ENCODE data around the gene ARL15. TPM values are rescaled to one million over a fixed set of nuclear protein-coding genes. Genes with fewer than 3 reads are reported as not detected.
"Not testable (repeated sequence)": the region's sequence is repeated elsewhere in the genome, so short reads cannot be mapped to it uniquely, and the experiment has no call there.

ARL15 gene
- total RNA-seq, 1 donor from 2014 or later = 20.5 TPM

DNA sequence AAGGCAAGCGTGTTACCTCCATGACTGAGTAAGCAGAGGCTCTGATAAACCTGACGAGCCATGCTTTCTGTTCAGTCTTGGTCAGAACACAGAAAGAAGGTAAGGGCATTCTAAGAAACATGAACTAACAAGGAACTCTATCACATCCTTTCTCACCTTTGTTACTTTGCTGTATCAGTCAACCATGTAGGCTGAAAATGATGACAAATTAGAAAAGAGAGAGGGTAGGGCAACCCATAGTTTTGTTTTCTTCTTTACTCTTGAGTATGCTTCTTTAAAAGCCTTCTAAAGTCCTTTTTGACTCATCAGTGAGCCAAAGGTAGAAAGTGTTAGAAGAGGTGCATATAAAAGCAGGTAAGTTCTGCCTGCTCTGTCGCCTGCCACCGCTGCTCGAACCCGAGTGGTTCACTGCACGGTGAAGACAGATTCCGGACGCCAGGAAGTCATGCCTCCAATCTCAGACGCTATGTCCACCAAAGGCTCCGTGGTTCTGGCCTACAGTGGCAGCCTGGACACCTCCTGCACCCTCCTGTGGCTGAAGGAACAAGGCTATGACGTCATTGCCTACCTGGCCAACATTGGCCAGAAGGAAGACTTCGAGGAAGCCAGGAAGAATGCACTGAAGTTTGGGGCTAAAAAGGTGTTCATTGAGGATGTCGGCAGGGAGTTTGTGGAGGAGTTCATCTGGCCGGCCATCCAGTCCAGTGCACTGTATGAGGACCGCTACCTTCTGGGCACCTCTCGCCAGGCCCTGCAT, 451.5 kb downstream of the ARL15 start:
- intact Hi-C loops (cut with micrococcal nuclease) = no loop called here
- ATAC-seq (no peak), DNase-seq (no peak)

DNA sequence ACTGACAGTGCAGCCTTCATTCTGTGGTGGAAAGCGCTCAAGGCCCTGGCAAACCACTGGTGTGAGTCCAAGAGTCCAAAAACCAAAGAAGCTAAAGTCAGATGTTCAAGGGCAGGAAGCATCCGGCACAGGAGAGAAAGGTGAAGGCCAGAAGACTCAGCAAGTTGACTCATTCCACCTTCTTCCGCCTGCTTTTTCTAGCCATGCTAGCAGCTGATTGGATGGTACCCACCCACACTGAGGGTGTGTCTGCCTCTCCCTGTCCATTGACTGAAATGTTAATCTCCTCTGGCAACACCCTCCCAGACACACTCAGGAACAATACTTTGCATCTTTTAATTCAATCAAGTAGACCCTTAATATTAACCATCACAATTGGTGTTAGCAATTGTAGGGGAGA, 453.9 kb downstream of the ARL15 start:
- ATAC-seq (no peak), DNase-seq (no peak)
- intact Hi-C loops (cut with micrococcal nuclease) = no loop called here

DNA sequence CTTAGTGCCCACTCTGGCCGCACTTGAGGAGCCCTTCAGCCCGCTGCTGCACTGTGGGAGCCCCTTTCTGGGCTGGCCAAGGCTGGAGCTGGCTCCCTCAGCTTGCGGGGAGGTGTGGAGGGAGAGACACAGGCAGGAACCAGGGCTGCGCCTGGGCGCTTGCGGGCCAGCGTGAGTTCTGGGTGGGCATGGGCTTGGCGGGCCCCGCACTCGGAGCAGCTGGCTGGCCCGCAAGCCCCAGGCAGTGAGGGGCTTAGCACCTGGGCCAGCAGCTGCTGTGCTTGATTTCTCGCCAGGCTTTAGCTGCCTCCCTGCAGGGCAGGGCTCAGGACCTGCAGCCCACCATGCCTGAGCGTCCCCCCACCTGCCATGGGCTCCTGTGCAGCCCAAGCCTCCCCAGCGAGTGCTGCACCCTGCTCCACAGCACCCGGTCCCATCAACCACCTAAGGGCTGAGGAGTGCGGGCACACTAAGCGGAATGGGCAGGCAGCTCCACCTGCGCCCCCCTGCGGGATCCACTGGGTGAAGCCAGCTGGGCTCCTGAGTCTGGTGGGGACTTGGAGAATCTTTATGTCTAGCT, 473.4 kb downstream of the ARL15 start:
- intact Hi-C loops (cut with micrococcal nuclease); DNase-seq; ATAC-seq: not testable (repeated sequence)

DNA sequence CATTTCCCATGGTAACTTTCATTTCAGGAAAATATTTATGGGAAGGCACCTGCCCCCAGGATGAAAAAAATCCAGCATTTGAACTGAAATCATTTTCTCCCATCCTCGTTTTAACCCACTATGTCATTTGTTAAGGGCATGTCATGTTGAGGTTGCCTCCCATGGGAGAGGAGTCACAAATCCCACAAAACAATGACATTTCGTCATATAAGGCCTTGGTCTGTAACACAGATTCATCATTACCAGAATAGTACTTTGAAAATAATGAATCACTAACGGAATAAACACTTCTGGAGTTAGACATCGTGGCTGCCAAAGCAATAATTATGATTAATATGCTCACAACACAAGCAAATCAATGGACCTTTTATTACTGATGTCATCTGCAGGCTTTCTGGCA, 475.9 kb downstream of the ARL15 start:
- DNase-seq = no peak
- intact Hi-C loops (cut with micrococcal nuclease) = no loop called here

More for the DNA sequence above, 475.9 kb downstream of the ARL15 start:
- ATAC-seq = no peak

Small RNAs within 50 kb of the gene (microRNA-seq; reads per million reads assigned to microRNA genes)
- gene MIR4459 (ENCODE audit: borderline number of aligned reads) (not detected), gene MIR581 (ENCODE audit: borderline number of aligned reads) (not detected)

Other genes with a start within 250 kb of the ARL15 start
- gene HSPB3, start 145.1 kb upstream of the ARL15 start, total RNA-seq = 492 TPM
- 20.9 TPM for gene SNX18, start 207.2 kb upstream of the ARL15 start, total RNA-seq